Subcutaneous abdominal adipose tissue (tissue), 5 donors: ENCODE results near the gene TMEM200C.
"Not testable (repeated sequence)": the region's sequence is repeated elsewhere in the genome, so short reads cannot be mapped to it uniquely, and the experiment has no call there.

Source experiments
- H3K27ac ChIP-seq: one replicate; pipeline ENCODE4 v1.7.0; 2013; ENCODE audit warnings: low read depth, mild to moderate bottlenecking, inconsistent platforms, low read length, moderate library complexity
- H3K27me3 ChIP-seq, 5 donors: one replicate each; pipeline ENCODE4 v1.7.0; 2013; ENCODE audit warnings: low read length in 5 of 5, inconsistent platforms in 1 of 5; ENCODE audit not compliant: control insufficient read depth in 5 of 5, insufficient read depth in 4 of 5
- H3K36me3 ChIP-seq, 5 donors: one replicate each; pipeline ENCODE4 v1.7.0; 2013; ENCODE audit warnings: low read length in 5 of 5; ENCODE audit not compliant: control insufficient read depth in 5 of 5, insufficient read depth in 5 of 5
- H3K4me1 ChIP-seq, 5 donors: one replicate each; pipeline ENCODE4 v1.7.0; 2013; ENCODE audit warnings: low read length in 5 of 5, mild to moderate bottlenecking in 3 of 5, moderate library complexity in 1 of 5; ENCODE audit not compliant: control insufficient read depth in 5 of 5, insufficient read depth in 5 of 5
- H3K4me3 ChIP-seq, 5 donors: one replicate each; pipeline ENCODE4 v1.7.0; 2013; ENCODE audit warnings: low read length in 5 of 5, low read depth in 1 of 5
- H3K9ac ChIP-seq, 5 donors: one replicate each; pipeline ENCODE4 v1.7.0; 2013; ENCODE audit warnings: low read length in 5 of 5, mild to moderate bottlenecking in 4 of 5, moderate library complexity in 3 of 5
- H3K9me3 ChIP-seq, 5 donors: one replicate each; pipeline ENCODE4 v1.7.0; 2013; ENCODE audit warnings: low read length in 5 of 5; ENCODE audit not compliant: control insufficient read depth in 5 of 5
- donor health status: healthy.
- donor health status: healthy.
- donor health status: healthy.
- donor health status: healthy.
- donor health status: healthy.

Gene TMEM200C

DNA sequence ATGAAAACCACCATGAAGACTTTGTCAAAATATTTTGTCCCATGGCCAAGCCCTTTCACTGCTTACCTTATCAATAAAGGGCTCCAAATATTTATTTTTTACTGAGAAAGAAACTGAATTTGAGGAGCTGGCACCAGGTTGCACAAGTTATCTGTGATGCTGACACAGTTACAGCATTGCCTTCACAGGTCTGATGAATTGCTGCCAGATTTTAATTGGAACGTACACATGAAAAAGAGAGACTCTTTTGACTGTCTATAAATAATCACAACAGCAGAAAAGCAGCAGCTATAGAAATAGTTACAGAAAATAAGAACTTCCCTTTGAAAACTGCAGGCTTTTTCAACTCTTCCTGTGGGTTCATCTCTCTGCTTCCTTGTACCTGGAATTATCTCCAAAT lies 23.9 kb downstream of the TMEM200C start:
- Histone ChIP-seq H3K4me3 (no peak overlapping the region), H3K9me3 (no peaks in the 10 kb centered on the region), H3K27ac (no peak overlapping the region), H3K4me1 (no peaks in the 10 kb centered on the region), H3K9ac (no peak overlapping the region), H3K36me3 (no peaks in the 10 kb centered on the region), H3K27me3 (peaks cover 0 to 2% (median 0%) of the 10 kb centered on the region in 5 donors)

DNA sequence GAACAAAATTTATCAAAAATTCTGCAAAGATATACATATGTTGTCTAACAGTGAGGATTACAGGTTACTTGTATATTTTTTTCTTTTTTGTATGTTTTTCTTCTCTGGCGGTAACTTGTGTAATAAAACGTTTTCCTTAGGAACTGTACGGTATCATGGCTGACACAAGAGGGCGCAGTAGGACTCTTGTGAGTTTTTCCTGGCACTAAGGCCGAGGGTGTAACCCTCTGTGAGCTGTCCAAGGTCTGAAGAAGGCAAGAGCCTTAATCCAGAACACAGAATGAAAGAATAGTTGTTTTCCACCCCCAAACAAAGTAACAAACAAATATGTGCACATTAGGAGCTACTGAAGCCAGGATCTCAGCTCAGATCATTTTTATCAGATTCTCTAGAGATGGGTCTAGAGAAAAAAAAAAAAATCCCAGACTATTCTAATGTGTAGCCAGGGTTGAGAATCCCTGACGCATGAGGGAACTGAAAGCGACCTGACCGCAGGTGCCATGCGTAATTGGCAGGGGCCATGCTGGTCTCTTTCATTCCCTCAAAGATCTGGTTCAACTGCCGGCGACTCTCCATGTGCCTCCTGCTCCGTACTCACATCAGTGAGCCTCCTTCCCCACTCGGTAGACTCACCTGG lies 27.0 kb downstream of the TMEM200C start:
- Histone ChIP-seq H3K9me3 (no peaks in the 10 kb centered on the region), H3K9ac (no peak overlapping the region), H3K36me3 (no peaks in the 10 kb centered on the region), H3K4me3 (no peak overlapping the region), H3K4me1 (no peaks in the 10 kb centered on the region), H3K27me3 (no peaks in the 10 kb centered on the region), H3K27ac (no peak overlapping the region)

GRCh38 chr18:5865521-5865920 lies 29.8 kb downstream of the TMEM200C start:
- Histone ChIP-seq H3K27ac (no peak overlapping the region), H3K9ac (no peak overlapping the region), H3K36me3 (no peaks in the 10 kb centered on the region), H3K9me3 (peaks cover 0 to 3% (median 3%) of the 10 kb centered on the region in 5 donors), H3K4me3 (no peak overlapping the region), H3K27me3 (no peaks in the 10 kb centered on the region), H3K4me1 (no peaks in the 10 kb centered on the region)

DNA sequence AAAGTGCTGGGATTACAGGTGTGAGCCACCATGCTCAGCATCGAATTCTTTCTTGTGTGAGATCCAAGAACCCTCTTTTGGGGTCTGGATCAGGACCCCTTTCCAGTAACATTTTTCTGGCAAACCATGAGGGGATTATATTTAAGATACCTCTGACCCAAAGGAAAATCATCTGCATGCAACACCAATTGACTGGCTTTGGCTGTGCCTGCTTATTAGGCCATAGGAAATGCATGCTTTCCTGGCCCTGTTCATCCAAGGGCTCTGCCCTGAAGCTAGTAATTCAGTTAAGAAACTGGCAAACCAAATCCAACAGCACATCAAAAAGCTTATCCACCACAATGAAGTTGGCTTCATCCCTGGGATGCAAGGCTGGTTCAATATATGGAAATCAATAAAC lies 33.2 kb downstream of the TMEM200C start:
- H3K4me1 ChIP-seq, result not testable (repeated sequence)

DNA sequence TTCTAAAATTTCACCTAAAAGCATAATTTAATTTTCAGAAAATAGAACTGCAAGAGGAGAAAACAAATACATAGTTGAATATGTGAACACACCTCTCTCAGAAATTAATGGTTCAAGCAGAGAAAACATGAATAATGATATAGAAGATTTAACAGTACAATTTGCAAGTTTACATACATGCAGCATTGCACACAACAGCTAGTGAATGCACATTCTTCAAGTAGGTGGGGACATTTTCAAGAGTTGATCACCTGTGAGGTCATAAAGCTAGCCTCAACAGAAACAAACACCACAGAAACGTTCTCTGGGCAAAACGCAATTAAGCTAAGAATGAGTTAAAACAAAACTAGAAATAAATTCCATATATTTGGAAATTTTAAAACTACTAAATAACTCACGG lies 38.1 kb downstream of the TMEM200C start:
- H3K27ac ChIP-seq, result no peak overlapping the region
- H3K4me3 ChIP-seq, result no peak overlapping the region
- H3K9ac ChIP-seq, result no peak overlapping the region
- H3K36me3 ChIP-seq, result no peaks in the 10 kb centered on the region
- no peaks in the 10 kb centered on the region for H3K4me1 ChIP-seq
- H3K27me3 ChIP-seq, result peaks cover 0 to 4% (median 0%) of the 10 kb centered on the region in 5 donors
- H3K9me3 ChIP-seq, result peaks cover 0 to 3% (median 1%) of the 10 kb centered on the region in 5 donors

More for the DNA sequence above, 33.2 kb downstream of the TMEM200C start:
- H3K27ac ChIP-seq, H3K9ac ChIP-seq, H3K36me3 ChIP-seq, H3K9me3 ChIP-seq, H3K27me3 ChIP-seq, H3K4me3 ChIP-seq: not testable (repeated sequence)

- H3K9me3 ChIP-seq, result no peaks in the 10 kb centered on the region
- H3K27ac ChIP-seq, result no peak overlapping the region
- no peak overlapping the region for H3K9ac ChIP-seq
- no peak overlapping the region for H3K4me3 ChIP-seq
- H3K4me1 ChIP-seq, result no peaks in the 10 kb centered on the region
- no peaks in the 10 kb centered on the region for H3K36me3 ChIP-seq
- H3K27me3 ChIP-seq, result peaks cover 0 to 11% (median 0%) of the 10 kb centered on the region in 5 donors
Observed at GRCh38 chr18:5853253-5853652, 42.1 kb downstream of the TMEM200C start.

GRCh38 chr18:5851998-5852397 lies 43.3 kb downstream of the TMEM200C start:
- H3K9me3 ChIP-seq, result no peaks in the 10 kb centered on the region
- no peaks in the 10 kb centered on the region for H3K4me1 ChIP-seq
- H3K9ac ChIP-seq, result no peak overlapping the region
- H3K27me3 ChIP-seq, result peaks cover 0 to 11% (median 0%) of the 10 kb centered on the region in 5 donors
- no peak overlapping the region for H3K27ac ChIP-seq
- no peak overlapping the region for H3K4me3 ChIP-seq
- H3K36me3 ChIP-seq, result no peaks in the 10 kb centered on the region

GRCh38 chr18:5842653-5843052 lies 52.7 kb downstream of the TMEM200C start:
- Histone ChIP-seq H3K9ac (no peak overlapping the region), H3K4me3 (no peak overlapping the region), H3K27me3 (no peaks in the 10 kb centered on the region), H3K4me1 (peaks cover 0 to 5% (median 0%) of the 10 kb centered on the region in 5 donors), H3K36me3 (no peaks in the 10 kb centered on the region), H3K27ac (no peak overlapping the region), H3K9me3 (no peaks in the 10 kb centered on the region)

GRCh38 chr18:5841518-5841917 lies 53.8 kb downstream of the TMEM200C start:
- H3K9ac ChIP-seq, result no peak overlapping the region
- H3K27ac ChIP-seq, result no peak overlapping the region
- no peaks in the 10 kb centered on the region for H3K9me3 ChIP-seq
- no peak overlapping the region for H3K4me3 ChIP-seq
- H3K4me1 ChIP-seq, result peaks cover 0 to 5% (median 0%) of the 10 kb centered on the region in 5 donors
- H3K36me3 ChIP-seq, result no peaks in the 10 kb centered on the region
- no peaks in the 10 kb centered on the region for H3K27me3 ChIP-seq

- Histone ChIP-seq H3K4me3 (no peak overlapping the region), H3K9ac (no peak overlapping the region)
Observed at GRCh38 chr18:5840547-5840946, 54.8 kb downstream of the TMEM200C start.

More at GRCh38 chr18:5840547-5840946, 54.8 kb downstream of the TMEM200C start:
- Histone ChIP-seq H3K27me3 (no peaks in the 10 kb centered on the region), H3K27ac (no peak overlapping the region), H3K9me3 (no peaks in the 10 kb centered on the region), H3K4me1 (peaks cover 0 to 5% (median 0%) of the 10 kb centered on the region in 5 donors), H3K36me3 (no peaks in the 10 kb centered on the region)
